HCT116 (cell line): ENCODE measurements around the gene NOL4L. TPM values are rescaled to one million over a fixed set of nuclear protein-coding genes. Genes with fewer than 3 reads are reported as not detected.

ENCODE experiments used
- ATAC-seq: fragments of 200-7000 bp; cut with Tn5 transposase; 2 replicates; pipeline ENCODE4 v1.9.1; 2020; ENCODE audit warnings: mild to moderate bottlenecking, moderate library complexity
- BruUV-seq: library from RNA; stranded (reverse); fragments of 400-500 nt; replicated peaks from 2 replicates; lab custom pipeline; 2021; lab: Mats Ljungman, UMichigan
- CTCF ChIA-PET: fragments of 300-600 bp; sonication (Branson Sonifier 250); formaldehyde crosslinking; loops from one replicate; lab custom pipeline; 2021; ENCODE audit warnings: antibody characterized with exemption; lab: Charles Lee
- POLR2A ChIA-PET: fragments of 300-600, 350-600 bp; sonication (Branson Sonifier 250); formaldehyde crosslinking; loops from one replicate; lab custom pipeline; 2021; ENCODE audit warnings: antibody characterized with exemption; lab: Charles Lee
- RAD21 ChIA-PET, 2 experiments: fragments of 300-600 bp; sonication (Branson Sonifier 250); formaldehyde crosslinking; loops; one replicate each; lab custom pipeline; 2023; ENCODE audit warnings: low total read pairs in 2 of 2; ENCODE audit not compliant: uncharacterized antibody in 2 of 2, unreplicated experiment in 2 of 2, low non-redundant PET in 1 of 2; lab: Charles Lee
- DNase-seq: peaks from one replicate; pipeline ENCODE4 v3.0.0-alpha.2; 2010; ENCODE audit warnings: low read depth, low spot score
- H2AFZ ChIP-seq: fragments of 200-600 bp; shearing (Covaris generic), sonication (generic); 2 replicates; pipeline ENCODE4 v1.6.1; 2017; ENCODE audit warnings: low read depth, mixed run types, mixed read lengths, antibody characterized with exemption, low read length; ENCODE audit not compliant: poor library complexity, severe bottlenecking
- H3K27ac ChIP-seq: 2 replicates; pipeline ENCODE4 v1.5.1; 2012; ENCODE audit warnings: low read depth, low read length
- H3K27me3 ChIP-seq: fragments of 200-600 bp; sonication (generic); 2 replicates; pipeline ENCODE4 v1.6.1; 2016; ENCODE audit warnings: mixed run types, low read length, mixed read lengths; ENCODE audit not compliant: insufficient read depth
- H3K36me3 ChIP-seq, 2 experiments: fragments of 200-500 bp in 1 of 2; fragments of 200-600 bp in 1 of 2; sonication (Bioruptor generic) in 1 of 2; sonication (generic) in 1 of 2; 2 replicates each; pipeline versions ENCODE4 v1.5.1 to v1.6.1; 2014 to 2016; ENCODE audit warnings: low read length in 2 of 2, inconsistent platforms in 1 of 2, mixed read lengths in 1 of 2, mixed run types in 1 of 2; ENCODE audit not compliant: insufficient read depth in 2 of 2, control insufficient read depth in 1 of 2
- H3K4me1 ChIP-seq, 2 experiments: fragments of 200-600 bp in 1 of 2; sonication (generic) in 1 of 2; 2 replicates each; pipeline versions ENCODE4 v1.5.1 to v1.6.1; 2012 to 2017; ENCODE audit warnings: low read length in 2 of 2, inconsistent platforms in 1 of 2, mild to moderate bottlenecking in 1 of 2, mixed read lengths in 1 of 2, mixed run types in 1 of 2, moderate library complexity in 1 of 2; ENCODE audit not compliant: insufficient read depth in 2 of 2, control insufficient read depth in 1 of 2
- H3K4me2 ChIP-seq: fragments of 200-600 bp; sonication (generic); 2 replicates; pipeline ENCODE4 v1.6.1; 2017; ENCODE audit warnings: mixed run types, low read length, mixed read lengths
- H3K4me3 ChIP-seq, 2 experiments: fragments of 200-600 bp in 1 of 2; sonication (generic) in 1 of 2; replicated peaks in 1 of 2; 2 replicates each; pipeline ENCODE4 v1.5.1; 2011 to 2016; ENCODE audit warnings: low read length in 2 of 2, control low read depth in 1 of 2, low read depth in 1 of 2, mild to moderate bottlenecking in 1 of 2, mixed read lengths in 1 of 2, mixed run types in 1 of 2
- H3K79me2 ChIP-seq: fragments of 200-600 bp; sonication (generic); 2 replicates; pipeline ENCODE4 v1.6.1; 2017; ENCODE audit warnings: mild to moderate bottlenecking, mixed run types, low read length, moderate library complexity, mixed read lengths; ENCODE audit not compliant: insufficient read depth
- H3K9ac ChIP-seq: fragments of 200-600 bp; sonication (generic); 2 replicates; pipeline ENCODE4 v1.6.1; 2016; ENCODE audit warnings: low read length, mixed read lengths
- H3K9me2 ChIP-seq: fragments of 200-600 bp; sonication (generic), shearing (Covaris generic); 2 replicates; pipeline ENCODE4 v1.6.1; 2017; ENCODE audit warnings: mixed run types, mild to moderate bottlenecking, moderate library complexity; ENCODE audit not compliant: insufficient read depth
- H3K9me3 ChIP-seq, 2 experiments: fragments of 200-500 bp in 1 of 2; fragments of 200-600 bp in 1 of 2; sonication (Bioruptor generic) in 1 of 2; sonication (generic) in 1 of 2; 2 replicates each; pipeline ENCODE4 v1.6.1; 2014 to 2017; ENCODE audit warnings: low read length in 2 of 2, mixed read lengths in 2 of 2, inconsistent platforms in 1 of 2, low read depth in 1 of 2, mild to moderate bottlenecking in 1 of 2, mixed run types in 1 of 2, moderate library complexity in 1 of 2; ENCODE audit not compliant: control insufficient read depth in 1 of 2, insufficient read depth in 1 of 2
- H4K20me1 ChIP-seq: fragments of 200-600 bp; sonication (generic), shearing (Covaris generic); 2 replicates; pipeline ENCODE4 v1.6.1; 2017; ENCODE audit warnings: mixed run types, mild to moderate bottlenecking, moderate library complexity; ENCODE audit not compliant: insufficient read depth
- ATF3 ChIP-seq: IDR thresholded peaks from 2 replicates; pipeline ENCODE4 v1.6.1; 2012
- CBX3 ChIP-seq: IDR thresholded peaks from 2 replicates; pipeline ENCODE4 v1.6.1; 2012; ENCODE audit warnings: low read depth
- CEBPB ChIP-seq: IDR thresholded peaks from 2 replicates; pipeline ENCODE4 v1.6.1; 2012; ENCODE audit warnings: low read depth
- CTCF ChIP-seq, 3 experiments: fragments of 200-600 bp in 1 of 3; sonication (generic) in 1 of 3; IDR thresholded peaks in 2 of 3; conservative IDR thresholded peaks in 1 of 3; 2 replicates each; pipeline ENCODE4 v1.5.1; 2012 to 2017; ENCODE audit warnings: low read depth in 2 of 3, low read length in 2 of 3, antibody characterized with exemption in 1 of 3, borderline replicate concordance in 1 of 3, control low read depth in 1 of 3, mild to moderate bottlenecking in 1 of 3, mixed read lengths in 1 of 3, mixed run types in 1 of 3, moderate library complexity in 1 of 3; ENCODE audit not compliant: insufficient read depth in 1 of 3
- EGR1 ChIP-seq: IDR thresholded peaks from 2 replicates; pipeline ENCODE4 v1.6.1; 2012; ENCODE audit warnings: low read depth
- EZH2phosphoT487 ChIP-seq: fragments of 200-600 bp; IDR thresholded peaks from 2 replicates; pipeline ENCODE4 v1.6.1; 2018; ENCODE audit warnings: antibody characterized with exemption, borderline replicate concordance
- FOSL1 ChIP-seq: IDR thresholded peaks from 2 replicates; pipeline ENCODE4 v1.6.1; 2012; ENCODE audit warnings: low read depth
- MAX ChIP-seq: IDR thresholded peaks from 2 replicates; pipeline ENCODE4 v1.6.1; 2012
- POLR2AphosphoS5 ChIP-seq: IDR thresholded peaks from 2 replicates; pipeline ENCODE4 v1.6.1; 2011; ENCODE audit warnings: mild to moderate bottlenecking, low read depth, low read length, moderate library complexity
- RAD21 ChIP-seq: IDR thresholded peaks from 2 replicates; pipeline ENCODE4 v1.6.1; 2012; ENCODE audit warnings: low read depth, mild to moderate bottlenecking
- SIN3A ChIP-seq: IDR thresholded peaks from 2 replicates; pipeline ENCODE4 v1.6.1; 2012; ENCODE audit warnings: low read depth
- SP1 ChIP-seq: IDR thresholded peaks from 2 replicates; pipeline ENCODE4 v1.6.1; 2012; ENCODE audit warnings: low read depth
- SRF ChIP-seq: IDR thresholded peaks from 2 replicates; pipeline ENCODE4 v1.6.1; 2012; ENCODE audit warnings: low read depth
- ZBTB33 ChIP-seq: IDR thresholded peaks from 2 replicates; pipeline ENCODE4 v1.6.1; 2011; ENCODE audit warnings: mild to moderate bottlenecking, low read length, moderate library complexity; ENCODE audit not compliant: insufficient replicate concordance; ENCODE audit errors: extremely low read depth
- ZFX ChIP-seq: fragments of 450-650 bp; IDR thresholded peaks from 2 replicates; pipeline ENCODE4 v1.6.1; 2017
- ZNF274 ChIP-seq: fragments of 200-500 bp; sonication (Bioruptor generic); IDR thresholded peaks from 2 replicates; pipeline ENCODE4 v1.6.1; 2014; ENCODE audit warnings: mild to moderate bottlenecking, low read depth, low read length, inconsistent platforms
- intact Hi-C: fragments of 100-400 bp; cut with micrococcal nuclease; formaldehyde crosslinking; loops from 2 replicates; pipeline ENCODE4 v1.10.0; 2022
- total RNA-seq: library from RNA; stranded (reverse); gene quantifications from one replicate; pipeline ENCODE4 v1.2.1, GENCODE V29; 2021; ENCODE audit not compliant: unreplicated experiment

The NOL4L gene
- total RNA-seq, 1 experiment from 2014 or later: 5.9 TPM

GRCh38 chr20:32588040-32588439, 2.9 kb upstream of the NOL4L start:
- Histone ChIP-seq H4K20me1 (no peaks in the 10 kb centered on the region), H2AFZ (no peak overlapping the region), H3K27me3 (no peaks in the 10 kb centered on the region), H3K9me2 (no peaks in the 10 kb centered on the region), H3K9ac (no peak overlapping the region), H3K79me2 (no peaks in the 10 kb centered on the region), H3K4me2 (no peak overlapping the region), H3K9me3 (no peaks in the 10 kb centered on the region), H3K4me1 (peaks cover 11 to 24% of the 10 kb centered on the region in 2 experiments)
- ATAC-seq: no peak
- RAD21 ChIA-PET: no interaction called here
- no peak for DNase-seq
- TF ChIP-seq RAD21 (no peak), EGR1 (no peak)
- TF ChIP-seq, all 23 proteins: peak for 0
- Histone ChIP-seq H3K4me3 (no peak overlapping the region), H3K36me3 (no peaks in the 10 kb centered on the region), H3K27ac (no peak overlapping the region)
- CTCF ChIA-PET: no interaction called here
- POLR2A ChIA-PET: no interaction called here
- intact Hi-C loops: no loop called here
- BruUV-seq: no TSS peak

- no peaks in the 10 kb centered on the region for H3K9me3 ChIP-seq
- no peak for ATAC-seq
- BruUV-seq: no TSS peak
- H3K27me3 ChIP-seq: no peaks in the 10 kb centered on the region
- peaks cover 11 to 40% of the 10 kb centered on the region in 2 experiments for H3K4me1 ChIP-seq
- no peak overlapping the region for H3K27ac ChIP-seq
- no peak overlapping the region for H3K9ac ChIP-seq
- intact Hi-C loops: no loop called here
- ChIA-PET POLR2A (no interaction called here), CTCF (no interaction called here), RAD21 (no interaction called here)
- H3K9me2 ChIP-seq: no peaks in the 10 kb centered on the region
- no peaks in the 10 kb centered on the region for H4K20me1 ChIP-seq
- H3K36me3 ChIP-seq: no peaks in the 10 kb centered on the region
- TF ChIP-seq MAX: no peak
- TF ChIP-seq ZFX: no peak
- no peak for TF ChIP-seq ZBTB33
- no peak for TF ChIP-seq SIN3A
- no peak for TF ChIP-seq CEBPB
- no peak for TF ChIP-seq SP1
- no peak for TF ChIP-seq ZNF274
- TF ChIP-seq CTCF (IDR thresholded peaks at IDR 0.05 in 2 of 3, conservative IDR thresholded peaks at IDR 0.05 in 1 of 3; ENCODE audit: borderline replicate concordance in 1 of 3, insufficient read depth in 1 of 3, low read depth in 2 of 3, low read length in 2 of 3): no peak
- no peak for TF ChIP-seq EZH2phosphoT487
- no peak for TF ChIP-seq CBX3
- TF ChIP-seq FOSL1: no peak
- TF ChIP-seq POLR2AphosphoS5: no peak
- no peak for TF ChIP-seq SRF
- no peak for TF ChIP-seq ATF3
- H3K4me3 ChIP-seq: no peak overlapping the region
- no peak overlapping the region for H3K4me2 ChIP-seq
- no peak overlapping the region for H2AFZ ChIP-seq
- no peaks in the 10 kb centered on the region for H3K79me2 ChIP-seq
- DNase-seq: no peak
Measured at GRCh38 chr20:32586291-32586690, 1.2 kb upstream of the NOL4L start.
